Measurements from ENCODE around the gene RNPS1.

The RNPS1 gene

GRCh38 chr16:2278956-2279800 lies 11.3 kb upstream of the RNPS1 start:
- no peak overlapping the region for H3K4me3 ChIP-seq (ENCODE audit: low read depth in 1 of 2, low read length in 2 of 2)
- H3K27me3 ChIP-seq (ENCODE audit: control insufficient read depth in 1 of 2, insufficient read depth in 2 of 2, low read length in 2 of 2) = no peaks in the 10 kb centered on the region
- no peaks in the 10 kb centered on the region for H3K4me1 ChIP-seq (ENCODE audit: insufficient read depth, low read length)
- H3K36me3 ChIP-seq (ENCODE audit: insufficient read depth, low read length) = peaks cover 7% of the 10 kb centered on the region
- no peak overlapping the region for H3K27ac ChIP-seq (ENCODE audit: low read depth, low read length)
- no peaks in the 10 kb centered on the region for H3K9me3 ChIP-seq (ENCODE audit: low read length)
- H3K9ac ChIP-seq (ENCODE audit: low read length) = no peak overlapping the region

- Histone ChIP-seq H3K27me3 (ENCODE audit: control insufficient read depth in 1 of 2, insufficient read depth in 2 of 2, low read length in 2 of 2) (no peaks in the 10 kb centered on the region), H3K27ac (ENCODE audit: low read depth, low read length) (no peak overlapping the region), H3K4me3 (ENCODE audit: low read depth in 1 of 2, low read length in 2 of 2) (no peak overlapping the region), H3K36me3 (ENCODE audit: insufficient read depth, low read length) (no peaks in the 10 kb centered on the region), H3K9me3 (ENCODE audit: low read length) (no peaks in the 10 kb centered on the region), H3K9ac (ENCODE audit: low read length) (no peak overlapping the region), H3K4me1 (ENCODE audit: insufficient read depth, low read length) (no peaks in the 10 kb centered on the region)
Measured at GRCh38 chr16:2278272-2278608, 10.3 kb upstream of the RNPS1 start.

- H3K27ac ChIP-seq (ENCODE audit: low read depth, low read length) = no peak overlapping the region
- no peaks in the 10 kb centered on the region for H3K4me1 ChIP-seq (ENCODE audit: insufficient read depth, low read length)
- no peaks in the 10 kb centered on the region for H3K36me3 ChIP-seq (ENCODE audit: insufficient read depth, low read length)
- H3K9me3 ChIP-seq (ENCODE audit: low read length) = no peaks in the 10 kb centered on the region
- no peak overlapping the region for H3K9ac ChIP-seq (ENCODE audit: low read length)
- no peak overlapping the region for H3K4me3 ChIP-seq (ENCODE audit: low read depth in 1 of 2, low read length in 2 of 2)
- H3K27me3 ChIP-seq (ENCODE audit: control insufficient read depth in 1 of 2, insufficient read depth in 2 of 2, low read length in 2 of 2) = no peaks in the 10 kb centered on the region
Measured at GRCh38 chr16:2277466-2278271, 9.7 kb upstream of the RNPS1 start.

- Histone ChIP-seq H3K4me1 (ENCODE audit: insufficient read depth, low read length) (no peaks in the 10 kb centered on the region), H3K4me3 (ENCODE audit: low read depth in 1 of 2, low read length in 2 of 2) (no peak overlapping the region), H3K27ac (ENCODE audit: low read depth, low read length) (no peak overlapping the region), H3K9ac (ENCODE audit: low read length) (no peak overlapping the region), H3K9me3 (ENCODE audit: low read length) (no peaks in the 10 kb centered on the region), H3K36me3 (ENCODE audit: insufficient read depth, low read length) (no peaks in the 10 kb centered on the region), H3K27me3 (ENCODE audit: control insufficient read depth in 1 of 2, insufficient read depth in 2 of 2, low read length in 2 of 2) (no peaks in the 10 kb centered on the region)
Measured at GRCh38 chr16:2276368-2277195, 8.7 kb upstream of the RNPS1 start.

- no peak overlapping the region for H3K27ac ChIP-seq (ENCODE audit: low read depth, low read length)
- no peaks in the 10 kb centered on the region for H3K36me3 ChIP-seq (ENCODE audit: insufficient read depth, low read length)
- no peak overlapping the region for H3K9ac ChIP-seq (ENCODE audit: low read length)
- no peaks in the 10 kb centered on the region for H3K4me1 ChIP-seq (ENCODE audit: insufficient read depth, low read length)
- H3K4me3 ChIP-seq (ENCODE audit: low read depth in 1 of 2, low read length in 2 of 2) = no peak overlapping the region
- no peaks in the 10 kb centered on the region for H3K9me3 ChIP-seq (ENCODE audit: low read length)
- H3K27me3 ChIP-seq (ENCODE audit: control insufficient read depth in 1 of 2, insufficient read depth in 2 of 2, low read length in 2 of 2) = no peaks in the 10 kb centered on the region
Measured at GRCh38 chr16:2275476-2276367, 7.8 kb upstream of the RNPS1 start.

GRCh38 chr16:2273931-2274330 lies 6.0 kb upstream of the RNPS1 start:
- no peak overlapping the region for H3K9ac ChIP-seq (ENCODE audit: low read length)

GRCh38 chr16:2273484-2273883 lies 5.6 kb upstream of the RNPS1 start:
- Histone ChIP-seq H3K27ac (ENCODE audit: low read depth, low read length) (no peak overlapping the region), H3K9ac (ENCODE audit: low read length) (no peak overlapping the region), H3K36me3 (ENCODE audit: insufficient read depth, low read length) (no peaks in the 10 kb centered on the region), H3K9me3 (ENCODE audit: low read length) (no peaks in the 10 kb centered on the region), H3K27me3 (ENCODE audit: control insufficient read depth in 1 of 2, insufficient read depth in 2 of 2, low read length in 2 of 2) (no peaks in the 10 kb centered on the region), H3K4me1 (ENCODE audit: insufficient read depth, low read length) (peaks cover 16% of the 10 kb centered on the region), H3K4me3 (ENCODE audit: low read depth in 1 of 2, low read length in 2 of 2) (no peak overlapping the region)

More at GRCh38 chr16:2273931-2274330, 6.0 kb upstream of the RNPS1 start:
- no peak overlapping the region for H3K27ac ChIP-seq (ENCODE audit: low read depth, low read length)
- H3K36me3 ChIP-seq (ENCODE audit: insufficient read depth, low read length) = no peaks in the 10 kb centered on the region
- peaks cover 15% of the 10 kb centered on the region for H3K4me1 ChIP-seq (ENCODE audit: insufficient read depth, low read length)
- H3K4me3 ChIP-seq (ENCODE audit: low read depth in 1 of 2, low read length in 2 of 2) = no peak overlapping the region
- H3K27me3 ChIP-seq (ENCODE audit: control insufficient read depth in 1 of 2, insufficient read depth in 2 of 2, low read length in 2 of 2) = no peaks in the 10 kb centered on the region
- no peaks in the 10 kb centered on the region for H3K9me3 ChIP-seq (ENCODE audit: low read length)

- H3K36me3 ChIP-seq (ENCODE audit: insufficient read depth, low read length) = no peaks in the 10 kb centered on the region
- H3K9me3 ChIP-seq (ENCODE audit: low read length) = no peaks in the 10 kb centered on the region
- peaks cover 16% of the 10 kb centered on the region for H3K4me1 ChIP-seq (ENCODE audit: insufficient read depth, low read length)
- no peak overlapping the region for H3K9ac ChIP-seq (ENCODE audit: low read length)
- no peak overlapping the region for H3K4me3 ChIP-seq (ENCODE audit: low read depth in 1 of 2, low read length in 2 of 2)
- H3K27ac ChIP-seq (ENCODE audit: low read depth, low read length) = no peak overlapping the region
- H3K27me3 ChIP-seq (ENCODE audit: control insufficient read depth in 1 of 2, insufficient read depth in 2 of 2, low read length in 2 of 2) = no peaks in the 10 kb centered on the region
Measured at GRCh38 chr16:2271848-2272461, 4.0 kb upstream of the RNPS1 start.

GRCh38 chr16:2270588-2271470 lies 2.9 kb upstream of the RNPS1 start:
- Histone ChIP-seq H3K36me3 (ENCODE audit: insufficient read depth, low read length) (no peaks in the 10 kb centered on the region), H3K9ac (ENCODE audit: low read length) (no peak overlapping the region), H3K4me3 (ENCODE audit: low read depth in 1 of 2, low read length in 2 of 2) (no peak overlapping the region), H3K27me3 (ENCODE audit: control insufficient read depth in 1 of 2, insufficient read depth in 2 of 2, low read length in 2 of 2) (no peaks in the 10 kb centered on the region), H3K4me1 (ENCODE audit: insufficient read depth, low read length) (peaks cover 23% of the 10 kb centered on the region), H3K9me3 (ENCODE audit: low read length) (no peaks in the 10 kb centered on the region), H3K27ac (ENCODE audit: low read depth, low read length) (no peak overlapping the region)

GRCh38 chr16:2270070-2270462 lies 2.1 kb upstream of the RNPS1 start:
- H3K36me3 ChIP-seq (ENCODE audit: insufficient read depth, low read length) = no peaks in the 10 kb centered on the region
- H3K9ac ChIP-seq (ENCODE audit: low read length) = no peak overlapping the region
- peaks cover 25% of the 10 kb centered on the region for H3K4me1 ChIP-seq (ENCODE audit: insufficient read depth, low read length)
- H3K9me3 ChIP-seq (ENCODE audit: low read length) = no peaks in the 10 kb centered on the region
- H3K27ac ChIP-seq (ENCODE audit: low read depth, low read length) = no peak overlapping the region
- H3K4me3 ChIP-seq (ENCODE audit: low read depth in 1 of 2, low read length in 2 of 2) = peak overlapping the region in 1 of 2 donors; percentile 75
- no peaks in the 10 kb centered on the region for H3K27me3 ChIP-seq (ENCODE audit: control insufficient read depth in 1 of 2, insufficient read depth in 2 of 2, low read length in 2 of 2)
